GM12892 (cell line): ENCODE results near the gene HDAC2.
"Not testable (repeated sequence)": the region's sequence is repeated elsewhere in the genome, so short reads cannot be mapped to it uniquely, and the experiment has no call there.

Experiments used
- POLR2A ChIP-seq: IDR thresholded peaks from 2 replicates; pipeline ENCODE4 v1.6.1; 2011; ENCODE audit warnings: low read depth, low read length, control low read depth
- POLR2AphosphoS5 ChIP-seq: IDR thresholded peaks from 2 replicates; pipeline ENCODE4 v1.6.1; 2011; ENCODE audit warnings: low read depth, low read length, control low read depth
- TAF1 ChIP-seq: IDR thresholded peaks from 2 replicates; pipeline ENCODE4 v1.6.1; 2011; ENCODE audit warnings: low read depth, mild to moderate bottlenecking, control low read depth, low read length, borderline replicate concordance

GRCh38 chr6:114017146-114017545, 46.2 kb upstream of the HDAC2 start:
- TF ChIP-seq POLR2AphosphoS5, POLR2A, TAF1: not testable (repeated sequence)
